ENCODE data around the gene SLC16A8.
"Not testable (repeated sequence)": the region's sequence is repeated elsewhere in the genome, so short reads cannot be mapped to it uniquely, and the experiment has no call there.

Gene SLC16A8

GRCh38 chr22:38086001-38086845 lies 2.2 kb upstream of the SLC16A8 start:
- no peak for DNase-seq

- no peak for DNase-seq
Observed at GRCh38 chr22:38085501-38085900, 1.5 kb upstream of the SLC16A8 start.

DNA sequence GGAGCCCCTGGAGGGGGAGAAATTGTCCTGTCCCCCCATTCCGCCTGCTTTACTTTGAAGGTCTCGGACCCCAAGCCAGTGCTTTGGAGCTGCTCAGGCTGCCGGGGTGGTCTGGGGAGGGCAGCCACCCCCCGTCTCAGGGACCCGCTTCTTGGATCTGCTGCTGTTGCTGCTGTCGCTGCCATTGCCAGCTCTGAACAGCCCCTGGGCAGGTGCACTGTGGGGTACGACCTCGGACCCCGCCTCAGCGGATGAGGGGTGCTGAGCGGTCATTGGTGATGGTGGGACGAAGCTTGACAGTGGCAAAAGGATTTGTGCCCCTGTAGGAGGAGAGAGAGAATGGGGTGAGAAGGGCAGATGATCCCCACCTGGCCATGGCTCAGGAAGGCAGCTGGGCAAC lies 1.1 kb upstream of the SLC16A8 start:
- DNase-seq = no peak

DNA sequence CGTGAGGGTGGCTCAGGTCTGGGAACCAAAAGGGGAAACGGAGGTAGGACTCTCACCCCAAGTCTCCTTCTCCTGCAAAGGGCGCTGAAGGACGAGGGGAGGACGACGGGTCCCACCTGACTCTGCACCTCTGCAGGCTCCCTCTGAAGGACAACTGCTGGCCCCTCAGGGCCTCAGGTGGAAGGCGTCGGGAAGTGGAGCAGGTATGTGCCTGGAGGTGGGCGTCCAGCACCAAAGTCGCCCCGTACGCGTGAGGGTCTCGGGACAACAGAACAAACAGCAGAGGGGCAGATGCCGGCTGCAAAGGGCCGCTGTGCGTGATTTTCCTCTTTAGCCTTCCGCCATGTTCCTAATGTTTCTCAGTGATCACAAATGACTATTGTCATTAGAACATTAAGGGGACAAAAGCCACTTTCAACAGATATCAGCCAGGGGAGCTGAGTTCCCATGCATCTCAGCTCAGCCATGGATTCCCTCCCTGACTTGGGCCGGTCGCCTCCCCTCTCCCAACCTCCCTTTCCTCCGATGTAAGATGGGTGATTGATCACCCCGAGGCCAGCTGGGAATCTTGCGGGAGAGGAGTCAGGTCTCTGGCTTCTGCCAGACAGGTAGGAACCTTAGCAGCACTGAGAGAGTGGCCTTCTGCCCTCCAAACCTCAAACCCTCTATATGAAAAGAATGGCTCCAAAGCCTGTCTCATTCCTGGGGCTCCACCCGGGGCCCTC lies 836 bp downstream of the SLC16A8 start:
- no peak for DNase-seq

- DNase-seq = no peak
Observed at GRCh38 chr22:38081941-38082828, 1.8 kb downstream of the SLC16A8 start.

GRCh38 chr22:38081636-38081940 lies 2.4 kb downstream of the SLC16A8 start:
- DNase-seq = no peak

DNA sequence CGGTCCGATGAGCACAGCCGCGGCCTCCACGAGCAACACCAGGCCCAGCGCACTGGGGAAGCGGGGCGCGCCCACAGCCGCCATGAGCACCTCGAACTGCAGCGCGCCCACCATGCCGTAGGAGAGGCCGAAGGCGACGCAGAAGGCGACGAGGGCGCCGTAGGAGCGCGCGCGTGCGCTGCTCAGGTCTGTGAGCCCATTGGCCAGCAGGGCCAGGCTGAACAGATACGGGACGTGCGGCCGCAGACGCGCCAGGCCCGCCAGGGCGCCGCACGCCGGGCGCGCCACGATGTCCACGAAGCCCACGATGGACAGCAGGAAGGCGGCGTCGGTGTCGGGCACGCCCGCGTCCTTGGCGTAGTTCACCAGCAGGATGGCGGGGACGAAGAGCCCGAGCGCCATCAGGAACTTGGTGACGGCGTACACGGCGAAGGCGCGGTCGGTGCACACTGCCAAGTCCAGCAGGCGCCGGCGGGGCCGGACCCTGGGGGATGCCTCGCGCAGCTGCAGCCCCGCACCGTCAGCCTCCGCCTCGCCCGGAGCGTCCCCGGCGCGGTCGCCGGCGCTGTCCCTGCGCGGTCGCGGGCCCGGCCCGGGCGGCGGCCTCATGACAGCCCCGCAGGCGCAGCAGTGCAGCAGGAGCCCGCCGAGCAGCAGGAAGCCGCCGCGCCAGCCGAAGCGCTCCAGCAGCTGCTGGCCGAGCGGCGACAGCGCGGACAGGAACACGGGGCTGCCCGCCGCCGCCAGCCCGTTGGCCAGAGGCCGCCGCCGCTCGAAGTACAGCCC lies 2.9 kb downstream of the SLC16A8 start:
- peak; percentile 12 for DNase-seq

DNA sequence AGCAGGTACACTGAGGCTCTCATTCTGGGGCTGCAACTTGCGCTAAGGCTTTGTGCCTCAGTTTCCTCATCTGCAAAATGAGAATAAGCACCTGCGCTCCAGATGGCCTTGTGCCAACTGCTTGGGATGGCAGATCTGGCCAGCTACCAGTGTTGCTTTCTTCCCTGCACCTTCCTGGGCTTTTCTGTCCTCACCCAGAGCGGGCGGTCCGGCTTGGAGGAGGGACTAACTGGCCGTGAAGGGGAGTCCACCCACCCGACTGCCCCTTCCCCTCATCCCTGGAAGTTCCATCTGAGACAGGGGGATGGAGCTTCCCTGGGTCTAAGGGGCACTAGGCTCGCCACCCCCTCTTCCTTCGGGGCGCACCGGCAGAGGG lies 3.5 kb downstream of the SLC16A8 start:
- no peak for DNase-seq

- DNase-seq = no peak
Observed at GRCh38 chr22:38079804-38080203, 4.2 kb downstream of the SLC16A8 start.

GRCh38 chr22:38079208-38079607 lies 4.8 kb downstream of the SLC16A8 start:
- not testable (repeated sequence) for DNase-seq

GRCh38 chr22:38078046-38078840 lies 5.7 kb downstream of the SLC16A8 start:
- no peak for DNase-seq

DNA sequence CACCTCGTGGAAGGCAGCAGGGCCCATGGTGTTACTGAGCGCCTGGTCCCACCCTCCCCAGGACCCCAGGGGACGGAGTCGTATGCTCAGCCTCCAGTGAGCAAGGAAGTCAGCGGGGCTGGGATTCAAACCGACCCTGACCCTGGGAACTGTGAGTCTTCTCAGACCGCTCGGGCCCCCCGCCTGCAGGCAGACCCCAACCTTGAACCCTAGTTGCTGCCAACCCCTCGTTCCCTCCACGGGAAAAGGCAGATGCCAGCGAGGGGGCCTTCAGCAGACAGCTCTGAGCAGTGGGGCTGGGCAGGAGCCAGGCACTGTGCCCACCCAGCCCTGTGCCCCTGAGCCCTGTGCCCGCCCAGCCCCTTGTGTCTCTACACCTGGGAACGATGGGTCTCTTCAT lies 6.4 kb downstream of the SLC16A8 start:
- no peak for DNase-seq

- no peak for DNase-seq
Observed at GRCh38 chr22:38077096-38077495, 6.9 kb downstream of the SLC16A8 start.

- no peak for DNase-seq
Observed at GRCh38 chr22:38075961-38076360, 8.0 kb downstream of the SLC16A8 start.

- DNase-seq = no peak
Observed at GRCh38 chr22:38075105-38075825, 8.7 kb downstream of the SLC16A8 start.

DNA sequence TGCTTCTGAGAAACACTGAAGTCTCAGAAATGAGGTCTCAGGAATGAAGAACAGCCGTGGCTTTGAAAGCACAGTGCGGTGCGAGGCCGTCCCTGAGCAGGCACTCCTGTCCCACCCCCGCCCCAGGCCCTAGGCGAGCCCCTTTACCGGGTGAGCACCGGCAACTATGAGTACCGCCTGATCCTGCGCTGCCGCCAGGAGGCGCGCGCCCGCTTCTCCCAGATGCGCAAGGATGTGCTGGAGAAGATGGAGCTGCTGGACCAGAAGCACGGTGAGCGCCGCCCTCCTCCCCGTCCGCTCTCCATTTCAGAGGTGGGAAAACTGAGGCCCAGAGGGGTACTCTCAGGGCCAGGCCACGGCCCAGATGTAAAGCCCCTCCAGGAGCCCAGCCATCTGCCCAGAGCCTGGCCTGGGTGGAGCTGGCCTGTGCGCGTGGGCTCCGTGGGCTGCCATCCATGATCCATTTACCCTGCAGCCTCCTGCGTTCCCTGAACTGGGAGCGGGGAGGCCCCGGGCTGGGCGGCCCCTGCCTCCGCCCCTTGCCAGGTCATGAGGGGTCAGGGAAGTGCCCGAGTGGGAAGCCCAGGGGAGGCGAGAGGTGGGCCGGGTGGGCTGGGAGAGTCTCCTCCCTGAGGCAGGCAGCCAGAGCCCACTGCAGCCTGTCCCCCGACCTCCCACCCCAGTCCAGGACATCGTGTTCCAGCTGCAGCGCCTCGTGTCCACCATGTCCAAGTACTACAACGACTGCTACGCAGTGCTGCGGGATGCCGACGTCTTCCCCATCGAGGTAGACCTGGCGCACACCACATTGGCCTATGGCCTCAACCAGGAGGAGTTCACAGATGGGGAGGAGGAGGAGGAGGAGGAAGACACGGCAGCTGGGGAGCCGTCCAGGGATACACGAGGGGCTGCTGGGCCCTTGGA lies 9.5 kb downstream of the SLC16A8 start:
- no peak for DNase-seq

DNA sequence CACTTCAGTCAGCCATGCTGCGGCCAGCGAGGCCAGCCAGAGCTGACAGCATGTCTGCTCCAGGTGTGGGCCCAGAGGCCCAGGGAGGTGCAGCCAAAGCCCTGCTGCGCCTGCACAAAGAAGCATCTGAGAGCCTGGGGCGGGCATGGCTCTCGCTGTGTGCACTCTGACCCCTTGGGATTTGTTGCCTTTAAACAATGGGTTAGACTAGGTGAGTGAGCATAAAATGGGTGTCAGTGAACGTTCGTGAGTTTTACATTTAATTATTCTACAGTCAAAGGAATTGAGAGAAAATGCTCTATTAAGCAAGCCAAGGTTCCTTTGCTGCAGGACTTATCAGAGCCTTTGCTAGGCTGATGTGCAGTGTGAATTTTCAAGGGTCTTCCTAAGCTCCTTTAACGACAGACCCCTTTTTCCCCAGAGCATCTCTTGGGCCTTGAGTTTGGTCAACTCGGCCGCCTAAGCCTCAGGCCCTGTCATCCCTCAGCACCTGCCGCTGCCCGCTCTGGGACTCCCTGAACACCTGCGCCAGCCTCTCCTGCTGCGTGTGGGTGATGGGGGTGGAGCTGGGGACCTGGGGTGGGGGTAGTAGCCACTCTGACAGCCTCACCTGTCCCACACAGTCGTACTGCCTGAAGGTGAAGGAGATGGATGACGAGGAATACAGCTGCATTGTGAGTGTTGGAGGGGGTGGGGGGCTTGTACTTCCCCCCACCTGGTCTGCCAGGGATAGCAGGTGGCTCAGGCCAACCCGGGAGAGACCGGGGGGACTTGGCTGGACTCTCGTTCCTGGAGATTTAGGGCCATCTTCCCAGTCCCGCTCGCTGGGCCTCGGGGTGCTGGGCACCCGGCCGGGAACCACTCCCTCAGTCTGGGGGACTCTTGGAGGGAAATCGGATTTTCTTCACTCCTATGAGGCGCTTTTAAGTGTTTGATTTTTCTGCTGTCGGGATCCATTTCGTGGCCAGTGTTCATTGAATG lies 10.5 kb downstream of the SLC16A8 start:
- no peak for DNase-seq

DNA sequence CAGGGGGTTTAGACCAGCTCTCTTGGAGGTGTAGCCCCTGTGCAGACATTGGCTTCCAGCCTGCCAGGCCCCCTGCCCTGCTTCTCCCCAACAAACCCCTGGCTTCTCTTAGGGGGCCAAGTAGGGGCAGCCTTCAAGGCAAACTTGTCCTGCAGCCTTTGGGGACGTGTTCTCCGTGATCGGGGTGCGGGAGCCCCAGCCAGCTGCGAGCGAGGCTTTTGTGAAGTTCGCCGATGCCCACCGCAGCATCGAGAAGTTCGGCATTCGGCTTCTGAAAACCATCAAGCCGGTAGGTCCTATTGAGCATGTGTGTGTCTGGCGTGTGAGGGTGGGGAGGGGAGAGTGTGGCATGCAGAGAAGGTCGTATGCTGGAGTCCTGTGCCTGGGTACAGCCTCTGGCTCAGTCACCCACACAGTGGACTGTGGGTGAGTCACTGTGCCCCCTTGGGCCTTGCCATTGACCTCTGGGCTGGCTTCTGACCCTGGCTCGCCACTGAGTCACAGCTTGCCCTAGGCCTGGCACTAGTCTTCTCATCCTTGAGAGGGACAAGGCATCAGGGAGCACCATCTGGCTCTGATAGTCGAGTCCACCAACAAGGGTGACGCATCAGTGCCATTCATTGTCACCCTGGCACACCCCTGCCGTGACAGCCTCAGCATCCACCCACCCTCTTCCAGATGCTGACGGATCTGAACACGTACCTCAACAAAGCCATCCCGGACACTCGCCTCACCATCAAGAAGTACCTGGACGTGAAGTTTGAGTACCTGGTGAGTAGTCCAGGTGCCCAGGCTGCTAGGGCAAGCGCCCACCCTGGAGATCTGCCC lies 11.4 kb downstream of the SLC16A8 start:
- DNase-seq = no peak

Measured in activated CD4-positive, alpha-beta T cell treated with anti-CD3 and anti-CD28 coated beads, Interleukin-2, amount 50 U/mL, for 16 hours (primary cell).